Keratinocyte (primary cell): ENCODE results near the gene NPAS3. TPM values are rescaled to one million over a fixed set of nuclear protein-coding genes. Genes with fewer than 3 reads are reported as not detected.

ENCODE experiments used
- DNase-seq: peaks from one replicate; pipeline ENCODE4 v3.0.0-alpha.2; 2011; ENCODE audit warnings: low read depth, missing footprints, low spot score
- FAIRE-seq: peaks from 2 replicates; lab custom pipeline; 2011; peaks lifted over from hg19 to GRCh38; lab: Jason Lieb, UNC
- H2AFZ ChIP-seq: 2 replicates; pipeline ENCODE4 v1.6.0; 2012; ENCODE audit warnings: low read length, control low read depth, inconsistent platforms; ENCODE audit not compliant: control insufficient read depth
- H3K27ac ChIP-seq: 2 replicates; pipeline ENCODE4 v1.5.1; 2011; ENCODE audit warnings: low read length; ENCODE audit not compliant: control insufficient read depth, insufficient read depth
- H3K27me3 ChIP-seq: 3 replicates; pipeline ENCODE4 v1.6.0; 2011; ENCODE audit warnings: low read length; ENCODE audit not compliant: control insufficient read depth, insufficient read depth; ENCODE audit errors: extremely low read depth
- H3K36me3 ChIP-seq, 2 experiments: 2 replicates in 1 of 2; 3 replicates in 1 of 2; pipeline ENCODE4 v1.5.1; 2011; ENCODE audit warnings: low read length in 2 of 2, mild to moderate bottlenecking in 1 of 2; ENCODE audit not compliant: control insufficient read depth in 2 of 2, insufficient read depth in 2 of 2; ENCODE audit errors: extremely low read depth in 1 of 2
- H3K4me1 ChIP-seq: 3 replicates; pipeline ENCODE4 v1.5.1; 2011; ENCODE audit warnings: low read length; ENCODE audit not compliant: control insufficient read depth, insufficient read depth; ENCODE audit errors: extremely low read depth
- H3K4me2 ChIP-seq: 3 replicates; pipeline ENCODE4 v1.6.0; 2011; ENCODE audit warnings: low read depth, low read length; ENCODE audit not compliant: control insufficient read depth, insufficient read depth; ENCODE audit errors: extremely low read depth
- H3K4me3 ChIP-seq, 3 experiments: fragments of 200-600 bp in 1 of 3; sonication (generic) in 1 of 3; 2 replicates in 2 of 3; 3 replicates in 1 of 3; pipeline ENCODE4 v1.5.1; 2011 to 2016; ENCODE audit warnings: low read length in 3 of 3, mild to moderate bottlenecking in 3 of 3, control low read depth in 2 of 3, inconsistent platforms in 1 of 3, low read depth in 1 of 3, mixed read lengths in 1 of 3, mixed run types in 1 of 3, moderate library complexity in 1 of 3; ENCODE audit not compliant: control insufficient read depth in 2 of 3, insufficient read depth in 2 of 3; ENCODE audit errors: extremely low read depth in 1 of 3
- H3K79me2 ChIP-seq: 2 replicates; pipeline ENCODE4 v1.6.0; 2012; ENCODE audit warnings: low read length; ENCODE audit not compliant: control insufficient read depth, insufficient read depth
- H3K9ac ChIP-seq: 3 replicates; pipeline ENCODE4 v1.6.0; 2011; ENCODE audit warnings: low read length; ENCODE audit not compliant: control insufficient read depth, insufficient read depth; ENCODE audit errors: extremely low read depth
- H3K9me1 ChIP-seq: 3 replicates; pipeline ENCODE4 v1.6.0; 2011; ENCODE audit warnings: low read length; ENCODE audit not compliant: control insufficient read depth, insufficient read depth; ENCODE audit errors: extremely low read depth
- H3K9me3 ChIP-seq: 2 replicates; pipeline ENCODE4 v1.5.1; 2012; ENCODE audit warnings: low read depth, low read length; ENCODE audit not compliant: control insufficient read depth
- H4K20me1 ChIP-seq: 3 replicates; pipeline ENCODE4 v1.6.0; 2011; ENCODE audit warnings: low read length; ENCODE audit not compliant: control insufficient read depth, insufficient read depth; ENCODE audit errors: extremely low read depth
- CTCF ChIP-seq, 3 experiments: IDR thresholded peaks in 1 of 3; conservative IDR thresholded peaks in 1 of 3; optimal IDR thresholded peaks in 1 of 3; 2 replicates in 2 of 3; 3 replicates in 1 of 3; pipeline versions ENCODE3 to v1.5.1; 2011; ENCODE audit warnings: low read length in 3 of 3, mild to moderate bottlenecking in 3 of 3, moderate library complexity in 2 of 3, control low read depth in 1 of 3, inconsistent platforms in 1 of 3; ENCODE audit not compliant: insufficient read depth in 2 of 3; ENCODE audit errors: extremely low read depth in 1 of 3
- EZH2 ChIP-seq: IDR thresholded peaks from one replicate; pipeline ENCODE4 v1.6.1; 2012; ENCODE audit warnings: inconsistent platforms, mild to moderate bottlenecking, low read length, moderate library complexity
- dilution Hi-C: fragments of 300-500 bp; cut with MboI; formaldehyde crosslinking; loops from one replicate; pipeline ENCODE4 v1.7.0; 2020; ENCODE audit warnings: low sequenced_read_pairs; ENCODE audit not compliant: extremely low pct_ligation_motif_present
- polyA plus RNA-seq, 5 experiments: library from polyadenylated mRNA; depleted of rRNA in 3 of 5; stranded (reverse) in 3 of 5; stranded (forward) in 1 of 5; unstranded in 1 of 5; fragments of >200 nt; gene quantifications; 1 replicate in 1 of 5; 2 replicates in 3 of 5; 3 replicates in 1 of 5; pipeline versions ENCODE4 v1.2.1 to v1.2.3, GENCODE V29; 2011 to 2012; ENCODE audit warnings: missing spikeins in 2 of 5, low read depth in 1 of 5, low replicate concordance in 1 of 5

The NPAS3 gene
- polyA plus RNA-seq, 1 donor (not counting 4 experiments of a cell fraction or from before 2014, with no cell fraction given), result 0.07 TPM

- FAIRE-seq, result no peak
- Histone ChIP-seq H3K9ac (no peak overlapping the region), H3K9me3 (no peaks in the 10 kb centered on the region), H3K4me3 (no peak overlapping the region), H4K20me1 (no peaks in the 10 kb centered on the region), H3K9me1 (no peaks in the 10 kb centered on the region), H3K4me1 (peaks cover 6% of the 10 kb centered on the region), H3K4me2 (no peak overlapping the region), H2AFZ (no peak overlapping the region), H3K79me2 (no peaks in the 10 kb centered on the region), H3K27ac (no peak overlapping the region), H3K27me3 (no peaks in the 10 kb centered on the region), H3K36me3 (no peaks in the 10 kb centered on the region)
- TF ChIP-seq CTCF (optimal IDR thresholded peaks at IDR 0.05 in 1 of 3, IDR thresholded peaks at IDR 0.05 in 1 of 3, conservative IDR thresholded peaks at IDR 0.05 in 1 of 3; ENCODE audit: extremely low read depth in 1 of 3, insufficient read depth in 2 of 3, low read length in 3 of 3), result no peak
- dilution Hi-C loops, result no loop called here
- no peak for DNase-seq
Measured at GRCh38 chr14:33521192-33521591, 582.5 kb downstream of the NPAS3 start.

DNA sequence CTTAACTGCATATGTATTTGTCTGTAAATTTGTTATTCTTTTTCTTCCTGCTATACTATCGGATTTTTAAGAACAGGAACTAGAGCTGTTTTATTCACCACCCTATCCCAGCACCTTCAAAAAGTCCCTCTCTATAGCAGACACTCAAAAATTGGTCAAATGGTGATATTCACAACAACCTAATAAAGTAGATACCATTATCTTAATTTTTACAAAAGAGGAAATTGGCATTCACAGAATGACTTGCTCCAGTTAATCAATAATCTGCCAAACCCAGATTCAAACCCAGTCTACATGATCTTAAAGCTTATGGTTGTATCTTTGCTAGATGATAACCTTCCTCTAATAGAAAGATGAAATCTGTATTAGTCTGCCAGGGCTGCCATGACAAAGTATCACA, 585.6 kb downstream of the NPAS3 start:
- Histone ChIP-seq H3K4me1 (peaks cover 6% of the 10 kb centered on the region), H3K9me3 (no peaks in the 10 kb centered on the region), H4K20me1 (no peaks in the 10 kb centered on the region), H3K27ac (no peak overlapping the region), H3K27me3 (no peaks in the 10 kb centered on the region), H3K36me3 (no peaks in the 10 kb centered on the region), H3K9me1 (no peaks in the 10 kb centered on the region), H3K9ac (no peak overlapping the region), H3K79me2 (no peaks in the 10 kb centered on the region), H2AFZ (no peak overlapping the region), H3K4me3 (no peak overlapping the region), H3K4me2 (no peak overlapping the region)
- no peak for DNase-seq
- TF ChIP-seq CTCF (optimal IDR thresholded peaks at IDR 0.05 in 1 of 3, IDR thresholded peaks at IDR 0.05 in 1 of 3, conservative IDR thresholded peaks at IDR 0.05 in 1 of 3; ENCODE audit: extremely low read depth in 1 of 3, insufficient read depth in 2 of 3, low read length in 3 of 3), result no peak
- no peak for TF ChIP-seq EZH2
- dilution Hi-C loops, result no loop called here
- no peak for FAIRE-seq
